NCI-H748 (cell line): ENCODE measurements around the gene CPNE5.

Source experiments
- DNase-seq: peaks from one replicate; lab custom pipeline; 2025; ENCODE audit not compliant: unreplicated experiment; lab: John Stamatoyannopoulos, UW

CPNE5 gene

DNA sequence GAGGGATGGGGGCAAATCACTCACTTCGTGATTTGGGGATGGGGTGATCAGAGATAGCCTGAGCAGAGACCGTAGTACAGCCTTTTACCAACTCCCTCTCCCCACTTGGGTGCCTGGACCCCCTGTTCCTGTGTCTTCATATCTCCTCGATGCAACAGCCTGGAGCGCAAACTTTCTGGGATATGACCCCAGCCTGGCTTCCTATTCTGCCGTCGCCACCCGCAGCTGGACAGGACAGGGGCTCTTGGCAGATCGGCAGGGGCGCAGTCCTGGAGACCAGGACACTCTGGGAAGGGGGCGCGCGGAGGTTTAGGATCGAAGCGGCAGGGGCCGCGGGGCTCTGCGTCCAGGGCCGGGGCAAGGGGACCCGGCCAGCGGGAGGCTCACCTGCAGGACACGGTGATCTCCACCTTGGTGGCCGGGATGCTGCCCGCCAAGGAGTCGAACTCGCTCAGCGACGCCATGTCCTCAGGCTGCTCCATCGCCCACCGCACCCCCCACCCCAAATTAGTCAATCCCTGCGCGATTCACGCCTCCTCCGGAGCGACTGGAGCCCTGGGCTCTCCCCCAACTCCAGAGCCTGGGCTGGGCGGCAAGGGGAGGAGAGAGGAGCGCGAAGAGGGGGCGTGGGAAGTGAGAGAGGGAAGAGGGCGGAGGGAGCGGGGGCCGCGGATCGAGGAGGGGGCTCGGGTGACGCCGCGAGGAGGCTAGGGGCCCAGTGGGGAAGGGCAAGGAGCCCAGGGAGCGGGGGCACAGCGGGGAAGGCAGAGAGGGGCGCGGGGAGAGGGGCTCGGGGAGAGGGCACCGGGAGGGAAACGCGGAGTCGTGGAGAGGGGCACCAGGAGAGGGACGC is at the start of gene CPNE5:
CPNE5 (minus strand) TSS at position 549 of the 853 bp plus-strand sequence; CDS start at position 482, 67 bp downstream.
- peak; percentile 64 for DNase-seq

DNA sequence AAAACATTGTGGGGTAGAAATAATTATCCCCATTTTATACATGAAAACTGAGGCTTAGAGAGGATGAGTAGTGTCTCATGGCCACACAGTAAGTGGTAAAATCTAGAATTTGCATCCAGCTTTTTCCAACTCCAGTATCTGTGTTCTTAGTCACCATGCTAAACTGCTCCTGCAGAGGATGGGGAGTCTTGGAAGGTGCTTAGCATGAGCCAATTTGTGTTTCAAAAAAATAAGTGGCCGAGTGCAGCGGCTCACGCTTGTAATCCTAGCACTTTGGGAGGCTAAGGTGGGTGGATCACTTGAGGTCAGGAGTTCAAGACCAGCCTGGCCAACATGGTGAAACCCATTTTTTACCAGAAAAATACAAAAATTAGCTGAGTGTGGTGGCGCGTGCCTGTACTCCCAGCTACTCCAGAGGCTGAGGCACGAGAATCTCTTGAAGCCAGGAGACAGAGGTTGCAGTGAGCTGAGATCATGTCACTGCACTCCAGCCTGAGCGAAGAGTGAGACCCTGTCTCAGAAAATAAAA is 48.9 kb upstream of the CPNE5 start:
- no peak for DNase-seq

DNA sequence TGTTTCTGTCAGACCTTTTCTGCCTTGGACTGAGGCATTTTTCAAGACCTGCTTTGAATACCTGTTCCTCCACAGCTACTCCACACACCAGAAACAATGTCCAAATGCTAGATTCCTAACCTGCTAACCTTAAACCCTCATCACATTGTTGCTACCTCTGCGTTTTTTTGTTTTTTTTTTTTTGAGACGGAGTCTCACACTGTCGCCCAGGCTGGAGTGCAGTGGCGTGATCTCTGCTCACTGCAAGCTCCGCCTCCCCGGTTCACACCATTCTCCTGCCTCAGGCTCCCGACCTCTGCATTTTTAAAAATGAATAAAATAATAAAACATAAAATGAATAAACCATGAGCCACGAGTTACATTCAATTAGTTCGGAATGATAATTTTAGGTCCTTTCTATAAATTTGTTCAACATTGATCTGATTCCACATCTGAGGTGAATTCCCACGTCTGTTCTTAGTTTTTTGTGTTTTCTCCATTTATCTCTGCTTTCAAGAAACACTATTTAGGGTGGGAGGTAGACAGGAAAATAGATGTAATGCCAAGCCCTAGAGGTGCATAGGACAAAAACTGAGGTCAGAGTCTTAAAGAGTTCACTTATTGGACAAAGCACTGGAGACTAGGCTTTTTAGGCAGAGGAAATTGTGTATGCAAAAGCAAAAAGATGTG is 47.8 kb upstream of the CPNE5 start:
- DNase-seq, result peak; percentile 13

DNA sequence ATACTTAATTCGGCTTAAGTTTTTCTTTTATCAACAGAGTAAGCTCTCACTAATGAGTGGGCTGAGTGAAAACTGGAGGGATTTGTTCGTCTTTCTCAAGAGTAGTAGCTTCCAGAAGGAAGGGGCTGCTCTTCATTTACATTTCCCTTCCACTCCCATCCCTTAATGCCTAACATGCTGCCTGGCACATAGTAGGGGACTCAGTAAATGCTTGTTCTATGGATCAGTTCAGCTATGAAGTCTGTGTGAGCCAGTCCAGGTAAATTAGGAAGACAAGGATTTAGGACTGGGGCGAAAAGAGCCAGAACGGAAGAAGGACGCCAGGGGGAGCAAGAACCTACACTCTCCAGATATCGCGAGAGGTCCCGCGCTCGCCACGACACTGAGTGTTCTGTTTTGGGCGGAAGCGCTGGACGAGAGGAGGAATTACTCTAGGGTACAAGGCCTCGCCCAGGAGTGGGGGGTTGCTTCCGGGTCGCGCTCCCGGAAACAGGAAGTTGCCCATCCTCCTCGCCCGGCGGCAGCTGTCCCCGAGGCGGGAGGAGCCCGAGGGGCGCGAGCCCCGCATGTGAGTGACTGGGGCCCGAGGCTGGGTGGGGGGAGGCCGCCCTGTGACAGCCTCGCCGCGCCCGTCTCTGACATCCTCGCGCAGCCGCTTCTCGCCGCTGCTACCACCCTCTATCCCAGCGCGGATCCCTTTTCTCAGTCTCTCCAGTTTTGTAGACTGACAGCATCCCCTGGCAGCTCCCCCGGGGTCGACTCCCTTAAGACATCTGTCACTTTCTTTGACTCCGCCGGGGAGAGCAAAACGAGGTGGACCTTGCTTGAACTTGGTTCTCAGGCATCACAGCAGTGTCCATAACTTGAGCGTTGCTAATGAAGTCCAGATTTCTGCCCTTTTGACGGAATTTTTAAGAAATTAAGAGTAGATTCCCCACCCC is 46.5 kb upstream of the CPNE5 start, which contains the start of gene C6orf89:
C6orf89 (plus strand) TSS at position 492 of the 941 bp plus-strand sequence. CDS start 13,493 bp downstream, outside the sequence.
- peak; percentile 100 for DNase-seq

DNA sequence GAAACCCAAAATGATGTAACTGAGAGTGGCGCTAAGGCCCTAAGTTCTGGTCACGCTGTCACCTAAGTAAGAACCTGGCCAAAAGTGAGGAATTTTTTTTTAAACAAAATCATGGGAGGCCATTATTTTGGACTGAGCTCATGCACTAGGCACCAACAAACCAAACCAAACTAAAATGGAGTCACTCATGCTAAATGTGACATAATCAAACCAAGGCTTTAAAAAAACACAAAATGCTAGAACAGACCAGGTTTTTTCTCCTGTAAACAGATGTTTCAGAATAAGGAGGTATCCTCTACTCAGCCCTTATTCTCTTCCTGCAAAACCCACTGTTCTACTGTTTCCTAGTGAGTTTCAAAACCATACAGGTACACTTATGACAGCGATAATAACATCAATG is 45.4 kb upstream of the CPNE5 start:
- DNase-seq, result no peak

DNA sequence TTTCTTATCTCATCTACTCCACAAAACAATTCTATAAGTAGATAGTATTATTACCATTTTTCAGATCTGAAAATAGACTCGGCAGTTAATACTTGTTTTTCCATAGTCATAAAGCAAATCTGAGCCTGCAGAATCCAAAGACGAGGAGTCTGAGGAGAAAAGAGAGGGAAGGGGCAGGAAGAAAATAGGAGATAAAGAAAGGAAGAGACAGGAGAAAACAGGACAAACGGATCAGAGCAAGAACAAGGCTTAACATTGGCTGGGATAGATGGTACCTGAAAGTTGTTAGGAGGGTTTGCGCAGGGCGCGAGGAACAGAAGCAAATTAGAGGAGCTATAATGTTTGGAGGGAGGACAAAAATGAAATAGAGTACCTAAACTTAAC is 36.0 kb upstream of the CPNE5 start:
- DNase-seq, result peak; percentile 43

DNA sequence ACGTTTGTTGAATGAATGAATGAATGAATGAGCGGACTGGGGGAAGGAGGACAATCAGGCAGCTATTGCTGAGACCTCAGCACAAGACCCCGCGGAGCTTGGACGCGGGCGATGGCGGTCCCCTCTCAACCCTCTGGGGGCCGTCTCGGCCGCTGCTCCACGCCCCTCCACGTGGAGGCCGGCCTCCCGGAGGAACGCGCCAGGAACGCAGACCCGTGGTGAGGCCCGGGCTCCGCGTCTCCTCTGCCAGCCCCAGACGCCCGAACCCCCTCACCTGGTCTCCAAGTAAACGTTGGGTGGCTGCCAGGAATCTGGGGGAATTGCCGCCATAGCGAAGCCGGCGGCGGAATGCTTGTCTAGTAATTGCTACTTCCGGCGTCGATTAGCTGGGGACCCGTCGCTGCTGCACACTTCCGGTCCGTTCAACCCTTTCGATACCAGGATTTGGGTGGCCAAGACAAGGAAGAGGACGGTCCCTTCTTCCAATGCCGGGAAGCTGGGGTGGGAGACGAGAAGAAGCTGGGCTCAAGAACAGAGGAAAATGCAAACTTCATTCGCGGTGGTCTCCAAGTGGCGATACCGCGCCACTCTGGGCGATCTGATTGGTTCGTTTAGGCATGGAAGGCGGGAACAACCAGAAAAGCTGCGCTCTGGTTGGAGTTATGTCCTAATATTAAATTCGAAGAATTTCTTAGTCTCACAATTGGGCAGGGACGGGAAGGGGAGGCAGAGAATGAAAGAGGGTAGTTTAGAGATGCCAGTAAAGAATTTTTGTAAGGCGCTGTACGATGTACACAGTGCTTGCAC is 35.4 kb upstream of the CPNE5 start, which contains the start of gene PPIL1:
PPIL1 (minus strand) TSS at position 361 of the 807 bp plus-strand sequence; CDS start at position 330, 31 bp downstream.
- DNase-seq, result peak; percentile 99

DNA sequence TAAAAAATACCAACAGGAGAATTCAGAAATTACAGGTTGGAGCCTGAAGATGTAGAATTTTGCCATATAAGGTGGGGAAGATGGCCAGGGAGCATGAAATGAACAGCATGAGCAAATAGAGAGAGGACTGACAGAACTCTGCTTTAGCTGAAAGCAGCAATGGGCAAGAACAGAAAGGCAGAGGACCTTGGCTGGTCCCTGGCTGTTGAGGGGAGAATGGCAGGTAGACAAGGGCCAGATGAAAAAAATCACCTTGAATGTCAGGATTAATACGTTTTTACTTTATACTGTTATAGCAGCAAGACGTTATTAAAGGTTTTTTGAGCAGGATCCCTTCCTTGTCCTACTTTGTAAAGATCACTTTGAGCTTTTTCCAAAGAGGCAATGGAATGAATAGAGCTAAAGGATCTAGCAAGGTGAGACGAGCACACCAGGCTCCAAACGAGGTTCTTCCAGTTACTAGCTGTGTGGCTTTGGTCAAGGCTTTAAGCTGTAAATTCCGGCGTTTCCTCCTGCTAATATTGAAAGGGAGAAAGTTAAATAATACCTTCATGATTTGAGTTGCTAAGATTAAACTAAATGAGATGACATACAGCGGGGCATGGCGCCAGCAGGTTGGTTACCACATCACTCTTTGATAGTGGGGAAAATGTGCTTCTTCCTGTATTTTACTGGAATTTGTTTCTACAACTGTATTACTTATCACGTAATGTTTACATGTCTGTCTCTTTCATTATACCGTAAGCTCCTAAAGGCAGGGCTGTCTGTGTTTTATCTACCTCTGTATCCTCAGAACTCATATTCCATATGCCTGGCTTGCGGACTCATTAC is 34.6 kb upstream of the CPNE5 start:
- DNase-seq, result peak; percentile 55

DNA sequence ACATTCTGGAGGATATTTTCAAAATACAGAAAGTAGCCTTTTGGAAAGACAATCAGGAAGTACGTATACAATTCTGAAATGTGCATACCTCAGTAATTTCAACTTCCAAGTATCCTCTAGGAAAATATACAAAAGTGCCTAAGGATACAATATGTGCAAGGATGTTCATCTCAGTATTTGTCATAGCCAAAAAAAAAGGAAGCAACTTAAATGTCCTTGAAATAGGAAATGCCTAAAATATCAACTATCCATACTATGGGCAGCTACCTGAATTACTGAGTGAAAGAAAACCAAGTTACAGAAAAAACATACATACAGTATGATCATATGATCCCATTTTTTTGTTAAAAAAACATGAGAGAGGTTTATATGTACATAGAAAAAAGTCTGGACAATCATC is 33.9 kb upstream of the CPNE5 start:
- DNase-seq, result no peak

DNA sequence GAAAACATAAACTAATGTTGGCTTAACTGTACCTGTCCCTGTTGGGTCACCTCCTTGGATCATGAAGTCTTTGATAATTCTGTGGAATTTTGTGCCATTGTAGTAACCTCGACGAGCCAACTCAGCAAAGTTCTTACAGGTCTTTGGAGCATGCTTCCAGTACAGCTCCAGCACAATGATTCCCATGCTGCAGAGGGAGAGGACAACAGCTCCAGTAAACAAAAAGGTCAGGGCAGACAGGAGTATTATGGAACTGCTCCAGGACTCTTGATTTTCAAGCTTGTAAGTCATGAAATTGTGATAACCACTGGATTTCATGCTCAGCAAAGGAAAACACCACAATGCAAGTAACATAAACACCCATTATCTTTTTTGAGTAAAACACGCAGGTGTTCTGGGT is 32.4 kb upstream of the CPNE5 start:
- no peak for DNase-seq

DNA sequence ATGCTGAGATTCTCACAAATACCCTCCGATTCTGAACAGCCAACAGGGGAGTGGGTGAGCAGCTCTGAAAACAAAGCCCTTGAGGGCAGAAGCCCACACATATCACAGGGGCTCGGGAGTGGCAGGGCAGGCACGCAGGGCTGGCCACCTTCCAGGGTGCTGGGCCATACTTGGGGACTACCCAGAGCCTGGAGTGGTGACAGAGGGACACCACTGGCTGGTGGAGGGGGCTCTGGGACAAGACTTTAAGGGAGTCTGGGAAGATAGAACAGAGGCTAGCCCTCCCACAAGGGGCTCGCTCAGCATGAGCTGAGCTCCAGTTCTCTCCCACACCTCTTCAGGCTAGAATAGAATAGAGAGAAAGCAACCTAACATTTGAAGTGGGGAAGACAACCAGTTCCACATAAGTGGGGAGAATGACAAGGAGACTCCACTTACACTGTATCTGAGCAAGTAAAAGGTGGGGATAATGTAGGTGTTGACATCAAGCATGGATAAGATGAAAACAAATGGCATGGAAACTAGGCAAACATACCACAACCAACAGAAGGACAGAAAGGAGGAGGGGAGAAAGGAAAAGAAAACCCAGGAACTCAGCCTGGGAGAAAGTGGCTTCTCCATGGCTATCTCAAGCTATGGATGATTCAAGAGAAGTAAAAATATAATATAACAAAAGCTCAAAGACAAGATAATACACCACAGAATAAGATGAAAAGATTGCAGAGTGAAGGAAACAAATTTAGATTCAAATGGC is 28.4 kb upstream of the CPNE5 start:
- DNase-seq, result no peak

DNA sequence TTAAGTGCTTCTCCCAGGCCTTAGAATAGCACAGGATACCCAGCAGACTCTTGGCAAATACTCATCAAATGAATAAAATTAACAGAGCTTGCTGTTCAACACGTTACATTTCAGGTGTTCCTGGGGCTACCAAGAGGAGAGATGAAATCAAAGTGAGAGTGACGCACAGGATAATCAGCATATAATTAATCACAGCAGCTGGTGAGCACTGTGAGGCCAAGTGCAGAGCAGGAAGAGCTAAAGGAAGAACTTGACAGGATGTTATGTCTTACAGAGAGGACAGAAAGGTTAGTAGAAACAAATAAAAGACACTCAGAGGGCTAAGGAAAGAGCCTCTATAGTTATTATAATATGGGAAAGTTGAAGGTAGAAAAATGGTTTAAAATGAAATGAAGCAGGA is 26.6 kb upstream of the CPNE5 start:
- no peak for DNase-seq

DNA sequence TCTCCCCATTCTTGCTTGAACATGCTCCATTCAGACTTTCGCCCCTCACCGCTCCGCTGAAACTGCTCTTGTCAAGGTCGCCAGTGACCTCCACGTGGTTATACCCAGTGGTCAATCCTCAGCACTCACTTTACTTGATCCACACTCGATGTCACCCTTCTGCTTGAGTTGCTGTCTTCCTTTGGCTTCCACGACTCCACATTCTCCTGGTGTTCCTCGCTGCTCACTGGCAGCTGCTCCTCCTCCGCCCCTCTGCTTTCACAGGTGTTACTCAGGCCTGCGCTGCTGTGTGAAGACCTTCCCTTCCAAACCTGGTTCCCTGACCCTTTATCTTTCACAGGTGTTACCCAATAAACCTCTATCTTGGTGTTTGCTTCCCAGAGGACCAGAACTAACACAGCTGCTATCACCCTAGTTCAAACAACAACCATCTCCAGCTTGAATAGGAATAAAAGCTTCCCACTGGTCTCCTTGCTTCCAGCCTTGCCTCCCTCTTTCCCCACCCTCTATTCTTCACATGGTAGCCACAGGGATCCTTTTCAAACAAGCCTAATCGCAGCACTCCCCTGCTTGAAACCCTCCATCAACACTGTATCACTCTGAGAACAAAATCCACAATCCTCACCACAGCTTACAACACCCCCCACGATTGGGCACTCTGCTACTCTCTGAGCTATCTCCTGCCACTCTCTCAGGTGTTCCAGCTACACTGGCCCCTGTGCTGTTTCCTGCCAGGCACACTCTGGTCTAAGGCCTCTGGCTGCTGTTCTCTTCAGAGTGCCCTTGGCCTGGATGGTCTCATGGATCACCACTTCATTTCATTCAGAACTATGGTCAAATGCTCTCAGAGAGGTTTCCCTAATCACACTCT is 24.7 kb upstream of the CPNE5 start:
- peak; percentile 74 for DNase-seq

DNA sequence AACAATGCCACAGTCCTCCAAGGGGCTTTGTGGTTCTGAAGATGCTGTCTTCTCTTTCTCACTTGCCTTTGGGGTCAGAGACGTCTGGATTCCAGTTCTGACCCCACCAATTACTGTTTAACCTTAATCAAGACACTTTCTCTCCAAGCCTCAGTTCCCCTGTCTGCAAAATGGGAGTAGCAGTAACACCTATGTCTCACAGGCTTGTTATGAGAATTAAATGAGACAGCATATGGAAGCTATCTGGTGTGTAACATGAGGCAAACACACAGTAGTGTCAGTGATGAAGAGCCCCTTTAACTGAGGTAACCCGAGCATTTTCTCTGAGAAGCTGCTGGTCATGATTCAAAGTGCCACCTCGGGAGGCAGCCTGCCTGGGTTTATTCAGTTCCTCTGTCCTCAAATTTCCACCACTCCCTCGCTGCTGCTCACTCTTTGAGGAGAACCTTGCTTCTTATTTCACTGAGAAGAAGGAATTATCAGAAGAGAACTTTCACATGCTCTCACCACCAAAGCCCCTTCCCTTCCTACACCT is 23.7 kb upstream of the CPNE5 start:
- DNase-seq, result no peak

DNA sequence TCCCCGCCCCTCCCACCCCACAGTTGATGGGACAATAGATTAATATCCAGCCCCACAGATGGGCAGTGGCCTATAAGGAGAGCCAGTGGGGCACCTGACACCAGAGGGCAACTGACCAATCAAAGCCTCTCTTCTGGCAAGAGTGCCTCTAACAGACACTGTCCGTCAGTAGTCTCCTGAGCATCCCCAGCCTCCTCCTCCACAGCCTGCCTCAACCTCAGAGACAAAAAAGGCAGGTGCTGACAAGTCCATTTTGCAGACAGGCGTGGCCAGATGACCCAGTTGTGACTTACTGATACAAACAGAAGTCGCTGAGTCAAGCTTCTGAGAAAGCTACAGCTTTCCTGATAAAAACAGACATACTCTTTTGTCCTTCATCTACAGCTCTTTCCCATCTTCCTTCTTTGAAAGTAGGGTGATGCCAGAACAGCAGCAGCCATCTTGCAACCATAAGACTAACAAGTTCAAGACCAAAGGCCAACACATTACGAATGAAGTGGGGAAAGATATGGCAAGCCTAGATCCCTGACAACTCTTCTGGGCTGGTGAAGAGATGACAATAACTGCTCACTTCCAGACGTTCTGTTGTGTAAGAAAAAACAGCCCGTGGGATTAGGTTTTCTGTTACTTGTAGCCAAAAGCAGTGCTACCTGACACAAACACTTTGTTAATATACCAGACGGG is 23.1 kb upstream of the CPNE5 start:
- DNase-seq, result no peak

DNA sequence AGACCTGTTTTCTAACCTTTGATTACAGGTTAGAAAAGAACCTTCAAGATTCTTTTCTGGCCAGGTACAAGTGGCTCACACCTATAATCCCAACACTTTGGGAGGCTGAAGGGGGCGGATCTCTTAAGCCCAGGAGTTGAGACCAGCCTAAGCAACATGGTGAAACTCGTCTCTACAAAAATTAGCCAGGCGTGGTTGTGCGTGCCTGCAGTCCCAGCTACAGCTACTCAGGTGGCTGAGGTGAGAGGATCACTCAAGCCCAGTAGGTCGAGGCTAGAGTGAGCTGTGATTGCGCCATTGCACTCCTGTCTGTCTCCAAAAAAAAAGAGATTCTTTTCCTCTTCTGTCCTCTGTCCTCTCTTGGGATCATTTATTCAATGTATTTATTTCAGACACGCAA is 20.9 kb upstream of the CPNE5 start:
- DNase-seq, result no peak
